HG03025 (cell line): ENCODE data around the gene ZNF532.
"Not testable (repeated sequence)": the region's sequence is repeated elsewhere in the genome, so short reads cannot be mapped to it uniquely, and the experiment has no call there.

Experiments used
- ATAC-seq: cut with Tn5 transposase; IDR thresholded peaks from one replicate; pipeline ENCODE4 v1.9.1; 2021; ENCODE audit warnings: mild to moderate bottlenecking, moderate library complexity; ENCODE audit not compliant: unreplicated experiment, low FRiP score

The ZNF532 gene

DNA sequence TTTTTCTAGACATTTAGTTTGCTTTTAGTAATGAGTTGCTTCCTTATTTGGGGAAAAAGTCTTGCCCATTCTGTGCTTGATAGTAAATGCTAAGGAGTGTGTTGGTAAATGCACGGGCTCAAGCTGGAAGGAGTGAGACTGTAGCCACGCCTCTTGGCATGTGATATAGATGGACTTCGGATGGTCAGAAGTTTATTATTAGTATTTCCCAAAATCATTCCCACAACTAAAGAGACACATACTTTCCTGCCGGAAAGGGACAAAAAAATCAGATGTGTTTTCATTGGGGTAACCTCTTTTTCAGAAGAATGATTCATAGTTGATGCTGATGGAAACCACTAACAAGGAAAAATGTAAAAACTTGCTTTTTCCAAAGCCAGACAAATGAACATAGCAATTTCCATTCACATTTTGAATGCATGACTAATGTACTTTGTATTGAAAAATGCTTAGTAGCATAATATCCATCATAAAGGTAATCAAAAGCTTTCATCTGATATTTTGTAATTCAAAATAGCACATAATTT, 133.2 kb downstream of the ZNF532 start:
- no peak for ATAC-seq

GRCh38 chr18:58998401-58999203, 133.9 kb downstream of the ZNF532 start:
- ATAC-seq: no peak

GRCh38 chr18:59001166-59001565, 136.5 kb downstream of the ZNF532 start:
- ATAC-seq: no peak

DNA sequence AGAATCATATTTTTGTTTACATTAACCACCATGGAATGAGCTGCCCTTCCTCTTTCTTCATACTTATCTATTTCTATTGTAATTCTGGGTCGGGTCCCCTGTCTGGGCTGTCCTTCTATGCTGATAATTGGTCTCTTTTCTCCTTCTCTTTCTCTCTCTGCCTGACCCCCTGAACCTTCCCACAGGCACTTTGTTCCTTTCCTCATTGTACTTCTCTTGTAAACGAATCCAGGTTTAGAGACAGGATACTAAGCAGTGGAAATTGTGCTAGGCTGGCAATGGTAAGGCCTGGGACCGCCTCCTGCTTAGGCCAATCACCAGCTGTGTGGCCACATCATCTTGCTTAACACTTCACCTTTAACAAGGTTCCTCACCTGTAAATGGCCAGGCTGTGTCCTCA, 137.0 kb downstream of the ZNF532 start:
- no peak for ATAC-seq

DNA sequence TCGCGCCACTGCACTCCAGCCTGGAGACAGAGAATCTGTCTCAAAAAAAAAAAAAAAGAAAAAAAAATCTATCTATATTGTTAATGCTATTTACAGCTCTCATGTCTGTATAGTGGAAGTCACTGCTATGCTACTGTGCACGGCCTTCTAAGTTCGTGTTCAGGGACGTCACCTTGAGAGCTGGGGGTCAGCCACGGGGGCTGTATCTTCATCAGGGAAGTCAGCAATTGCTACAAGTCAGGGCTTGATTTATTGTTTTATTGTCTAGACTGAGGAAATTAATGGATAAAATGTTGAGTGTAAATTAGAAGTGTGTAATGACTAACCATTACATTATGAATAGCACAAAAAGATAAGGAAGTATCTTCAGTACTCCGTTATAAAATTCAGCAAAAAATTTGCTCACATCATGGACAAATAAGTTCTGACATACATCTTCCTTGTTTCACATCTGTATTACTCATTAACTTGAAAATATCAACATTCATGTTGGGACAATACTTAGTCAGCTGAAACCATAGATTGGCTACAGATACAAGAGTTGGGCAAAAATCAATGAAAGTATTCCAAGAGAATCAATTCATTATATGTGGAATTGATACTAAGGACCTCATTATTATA, 138.4 kb downstream of the ZNF532 start:
- no peak for ATAC-seq

DNA sequence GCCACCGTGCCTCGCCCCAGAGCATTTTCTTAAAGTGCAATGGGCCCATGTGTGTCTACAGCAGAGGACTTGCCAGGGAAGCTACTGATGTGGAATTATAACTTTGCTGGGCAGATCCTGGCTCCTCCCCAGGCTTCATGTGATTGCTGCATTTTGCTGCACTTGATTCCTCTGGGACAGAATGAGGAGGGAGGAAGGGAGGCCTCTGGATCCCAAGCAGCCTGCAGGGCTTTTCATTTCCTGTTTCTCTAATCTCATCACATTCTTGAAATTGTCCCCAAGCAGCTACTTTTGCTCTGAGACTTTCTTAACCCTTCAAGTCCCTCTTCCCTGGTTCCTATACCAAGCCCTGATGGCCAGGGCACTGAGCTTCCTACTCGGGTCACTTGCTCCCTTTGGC, 140.6 kb downstream of the ZNF532 start:
- ATAC-seq: no peak

GRCh38 chr18:59006461-59007067, 141.9 kb downstream of the ZNF532 start:
- no peak for ATAC-seq

- ATAC-seq: no peak
These were observed 143.8 kb downstream of the ZNF532 start for GRCh38 chr18:59008302-59008974.

DNA sequence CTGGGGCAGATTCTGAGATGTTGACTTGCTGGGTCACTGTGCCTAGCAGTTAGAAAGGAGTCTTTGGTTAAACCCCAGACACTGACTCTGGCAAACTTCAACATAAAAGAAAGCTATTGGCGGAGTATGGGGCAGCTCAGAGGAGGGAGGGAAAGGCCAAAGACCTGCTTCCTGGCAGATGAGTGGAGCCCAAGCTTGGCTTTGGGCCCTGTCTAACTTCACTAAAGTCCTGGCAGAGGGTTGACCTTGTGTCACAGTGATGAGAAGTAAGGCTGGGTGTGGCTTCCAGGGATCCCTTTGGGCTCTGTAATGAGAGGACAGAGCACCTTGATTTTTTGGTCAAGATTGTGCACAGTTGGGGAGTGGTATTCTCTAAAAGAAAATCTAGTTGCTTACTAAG, 145.2 kb downstream of the ZNF532 start:
- ATAC-seq: no peak

DNA sequence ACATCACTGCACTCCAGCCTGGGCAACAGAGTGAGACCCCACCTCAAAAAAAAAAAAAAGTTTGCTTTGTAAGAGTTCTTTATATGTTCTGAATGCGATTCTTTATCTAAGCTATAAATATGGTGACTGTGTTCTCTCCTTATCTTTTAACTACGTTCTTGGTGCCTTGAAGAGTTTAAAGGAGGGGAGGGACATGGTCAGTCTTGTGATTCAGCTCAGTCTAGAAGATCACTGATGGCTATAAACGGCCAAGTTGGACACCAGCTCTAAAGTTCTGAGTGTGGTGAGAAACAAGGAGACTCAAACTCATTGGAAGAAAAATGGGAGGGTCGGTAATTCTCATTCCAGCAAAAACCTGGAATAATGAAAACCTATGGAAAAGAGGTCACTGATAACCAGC, 146.6 kb downstream of the ZNF532 start:
- no peak for ATAC-seq

GRCh38 chr18:59011786-59012185, 147.1 kb downstream of the ZNF532 start:
- ATAC-seq: no peak

GRCh38 chr18:59012815-59013705, 148.4 kb downstream of the ZNF532 start:
- no peak for ATAC-seq

DNA sequence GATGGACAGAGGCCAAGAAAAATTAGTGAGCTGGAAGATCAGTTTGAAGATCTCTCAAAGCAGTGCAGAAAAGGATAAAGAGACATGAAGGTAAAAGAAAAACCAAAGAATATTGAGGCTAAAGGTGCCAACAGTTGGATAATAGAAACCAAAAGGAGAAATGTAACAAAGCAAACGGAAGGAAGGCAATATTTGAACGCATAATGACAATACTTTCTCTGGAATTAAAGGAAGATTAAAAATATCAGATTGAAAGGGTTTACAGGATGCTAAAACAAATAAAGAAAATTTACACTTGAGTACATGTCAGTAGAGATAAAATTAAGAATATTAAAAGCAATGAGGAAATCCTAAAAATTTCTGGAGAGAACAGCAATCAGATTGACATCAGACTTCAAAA, 149.1 kb downstream of the ZNF532 start:
- no peak for ATAC-seq

GRCh38 chr18:59015531-59016152, 151.0 kb downstream of the ZNF532 start:
- no peak for ATAC-seq

GRCh38 chr18:59021500-59021899, 156.8 kb downstream of the ZNF532 start:
- ATAC-seq: no peak

- no peak for ATAC-seq
These were observed 157.7 kb downstream of the ZNF532 start for GRCh38 chr18:59022167-59022945.

GRCh38 chr18:59024829-59025228, 160.2 kb downstream of the ZNF532 start:
- ATAC-seq: no peak

GRCh38 chr18:59025532-59025931, 160.9 kb downstream of the ZNF532 start:
- ATAC-seq: not testable (repeated sequence)

DNA sequence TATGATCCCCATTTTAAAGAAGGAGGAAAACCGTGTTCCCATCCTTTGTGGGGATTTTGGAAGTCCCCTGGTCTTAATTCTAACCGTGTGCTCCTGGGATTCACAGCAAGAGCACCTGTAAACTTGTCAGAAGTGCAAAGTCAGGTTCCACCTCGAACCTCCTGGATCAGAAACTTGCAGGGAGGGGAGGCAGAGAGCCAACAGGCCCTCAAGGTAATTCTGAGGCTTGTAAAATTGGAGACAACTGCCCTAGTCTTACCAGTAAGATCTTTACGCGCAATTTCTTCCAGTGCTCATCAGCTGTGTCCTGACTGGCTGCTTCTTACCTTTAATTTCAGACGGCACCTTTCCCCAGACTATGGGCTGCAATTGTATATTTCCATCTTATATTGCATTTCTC, 161.7 kb downstream of the ZNF532 start:
- no peak for ATAC-seq
